CD4-positive, alpha-beta T cell treated with Interleukin-15 for 1 hour (primary cell): ENCODE measurements around the gene GATAD2B.

Source experiments
- DNase-seq: peaks from one replicate; pipeline ENCODE4 v3.0.0-alpha.2; 2020

GATAD2B gene

DNA sequence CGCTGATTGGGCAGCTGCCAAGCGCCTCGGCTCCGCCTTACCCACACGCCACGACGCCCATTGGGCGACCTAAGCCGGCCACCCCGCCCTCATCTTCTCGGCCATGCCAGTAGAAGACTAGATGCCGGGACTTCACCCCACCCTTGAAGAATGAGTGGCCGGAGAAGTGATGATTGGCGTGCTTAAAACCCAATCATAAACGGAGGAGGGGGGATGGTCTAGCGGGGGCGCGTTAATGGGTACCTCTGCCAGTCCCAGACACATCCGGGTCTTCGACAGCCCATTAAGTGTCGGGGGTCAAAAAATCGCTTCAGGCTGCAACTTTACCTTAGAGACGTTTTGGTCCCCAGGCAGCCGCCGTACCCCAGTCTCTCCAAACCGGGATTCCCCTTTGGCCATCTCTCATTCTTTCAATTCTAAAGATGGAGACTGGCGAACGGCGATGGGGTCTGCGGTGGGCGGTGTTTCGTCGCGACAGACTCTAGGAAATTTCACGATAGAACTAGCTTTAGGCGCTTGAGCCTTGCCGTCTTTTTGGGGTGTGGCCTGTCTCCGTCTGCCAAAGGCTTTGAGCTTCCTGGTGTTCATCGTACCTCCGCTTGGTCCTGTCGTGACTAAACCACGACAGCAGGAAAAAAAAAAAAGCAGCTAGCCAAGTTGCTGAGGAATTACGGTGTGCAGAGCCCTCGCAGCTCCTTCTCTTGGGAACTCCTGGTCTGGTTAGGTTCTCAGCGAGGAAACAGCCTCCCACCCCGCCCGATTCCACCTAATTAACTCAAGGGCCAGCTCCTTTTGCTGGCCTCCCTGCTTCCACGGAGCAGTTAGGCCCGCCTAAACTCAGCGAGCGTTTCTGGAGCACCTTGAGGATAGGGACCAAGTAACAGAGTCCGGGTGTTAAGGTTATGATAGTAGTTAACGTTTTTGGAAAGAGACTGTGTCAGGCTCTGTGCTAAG is at the start of gene GATAD2B:
GATAD2B (minus strand) TSS at position 1 of the 954 bp plus-strand sequence. CDS start 94,625 bp downstream, outside the sequence.
- peak; percentile 100 for DNase-seq

DNA sequence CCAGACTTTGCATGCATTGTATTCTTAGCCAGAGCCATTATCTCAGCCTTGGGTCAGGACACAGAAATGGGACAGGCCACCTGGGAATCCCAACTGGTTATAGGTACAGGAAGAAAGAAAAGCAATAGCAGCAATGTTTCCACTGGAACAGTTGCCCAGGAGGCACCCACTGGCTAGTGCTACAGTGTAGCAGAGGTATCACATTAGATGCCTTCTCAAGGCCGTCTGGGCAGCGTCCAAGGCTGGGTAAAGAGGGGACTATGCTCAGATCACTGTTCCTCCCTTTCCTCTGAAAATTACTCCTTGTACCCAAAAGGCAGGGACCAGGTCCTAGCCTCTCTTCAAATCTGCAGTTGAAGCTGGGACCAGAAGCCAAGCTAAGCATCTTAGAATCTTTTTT is 47.6 kb upstream of the GATAD2B start:
- DNase-seq: no peak

DNA sequence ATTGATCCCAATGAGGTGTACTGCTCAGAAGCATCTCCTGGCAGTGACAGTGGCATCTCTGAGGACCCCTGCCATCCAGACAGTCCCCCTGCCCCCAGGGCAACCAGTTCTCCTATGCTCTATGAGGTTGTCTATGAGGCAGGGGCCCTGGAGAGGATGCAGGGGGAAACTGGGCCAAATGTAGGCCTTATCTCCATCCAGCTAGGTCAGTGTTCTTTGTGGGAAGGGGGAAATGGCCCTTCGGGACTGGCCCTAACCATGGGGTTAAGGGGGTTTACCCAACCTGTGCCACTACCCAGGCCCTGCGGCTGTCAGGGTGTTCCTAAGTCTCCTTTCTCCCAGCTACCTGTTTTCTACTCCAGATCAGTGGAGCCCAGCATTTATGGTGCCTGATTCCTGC is 46.2 kb upstream of the GATAD2B start:
- no peak for DNase-seq

DNA sequence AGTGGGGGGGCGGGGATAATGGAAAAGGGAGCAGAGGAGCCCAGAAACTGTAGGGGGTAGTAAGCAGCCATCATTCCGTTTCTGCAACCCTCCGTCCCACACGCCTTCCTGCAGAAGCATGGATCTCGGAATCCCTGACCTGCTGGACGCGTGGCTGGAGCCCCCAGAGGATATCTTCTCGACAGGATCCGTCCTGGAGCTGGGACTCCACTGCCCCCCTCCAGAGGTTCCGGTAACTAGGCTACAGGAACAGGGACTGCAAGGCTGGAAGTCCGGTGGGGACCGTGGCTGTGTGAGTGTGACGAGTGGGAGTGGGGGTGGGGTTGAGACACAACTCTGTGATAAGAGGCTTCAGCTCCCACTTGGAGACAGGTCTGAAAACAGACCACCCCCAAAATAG is 45.6 kb upstream of the GATAD2B start:
- DNase-seq: no peak

DNA sequence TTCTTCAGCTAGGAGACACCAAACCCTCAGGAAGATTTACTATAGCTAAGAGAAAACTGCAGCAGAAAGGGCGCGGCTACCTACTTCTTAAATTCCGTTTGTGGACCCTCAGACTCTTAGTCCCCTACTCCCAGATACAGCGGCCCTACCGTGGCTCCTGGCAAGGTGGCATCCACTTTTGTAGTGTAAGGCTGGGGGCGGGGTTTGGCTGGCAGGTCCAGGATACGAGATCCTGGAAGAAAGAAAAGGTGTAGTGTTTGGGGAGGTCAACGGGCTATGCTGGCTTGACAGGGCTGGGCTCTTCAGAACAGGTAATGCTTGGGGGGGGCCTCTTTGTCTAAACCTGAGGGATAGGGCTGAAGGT is 45.2 kb upstream of the GATAD2B start:
- no peak for DNase-seq

DNA sequence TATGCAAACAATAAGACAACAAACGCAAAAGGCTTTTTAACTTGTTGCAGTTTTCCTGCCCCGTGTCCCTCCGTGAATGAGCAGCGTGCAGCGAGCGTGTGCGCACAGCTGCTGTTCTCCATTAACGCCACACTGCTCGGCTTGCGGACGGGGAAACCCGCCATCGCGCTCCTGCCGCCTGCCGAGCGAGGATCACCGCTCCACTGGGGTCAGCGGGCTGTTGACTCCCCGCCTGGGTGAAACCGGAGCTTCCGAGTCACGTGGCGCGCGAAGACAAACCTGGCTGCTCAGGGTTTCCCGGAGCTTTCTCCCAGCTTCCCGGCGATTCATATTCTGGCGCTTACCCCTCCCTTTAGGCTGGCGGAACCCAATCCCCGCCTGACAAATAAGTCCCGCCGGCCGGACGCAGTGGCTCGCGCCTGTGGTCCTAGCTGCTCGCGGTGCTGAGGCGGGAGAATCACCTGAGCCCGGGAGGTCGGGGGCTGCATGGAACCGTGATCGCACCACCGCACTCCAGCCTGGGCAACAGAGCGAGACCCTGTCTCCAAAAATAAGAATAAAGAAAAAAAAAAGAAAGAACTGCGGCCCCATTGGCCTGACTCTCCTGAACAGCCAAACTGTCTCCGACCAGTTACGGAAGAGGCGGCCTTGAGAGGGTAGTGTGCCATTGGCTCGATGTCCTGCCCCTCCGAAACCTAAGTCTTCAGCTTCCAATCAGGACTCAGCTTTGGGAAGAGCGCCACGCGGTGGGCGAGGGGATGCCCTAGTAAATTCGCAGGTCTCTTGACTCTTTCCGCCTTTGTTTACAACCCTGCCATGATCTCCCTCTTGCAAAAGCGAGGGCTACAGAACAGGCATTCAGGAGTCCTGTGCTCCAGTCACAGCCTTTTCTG is 44.6 kb upstream of the GATAD2B start, which contains the start of gene CREB3L4:
CREB3L4 (plus strand) TSS at position 796 of the 893 bp plus-strand sequence. CDS start 624 bp downstream, outside the sequence.
- DNase-seq: peak; percentile 91

DNA sequence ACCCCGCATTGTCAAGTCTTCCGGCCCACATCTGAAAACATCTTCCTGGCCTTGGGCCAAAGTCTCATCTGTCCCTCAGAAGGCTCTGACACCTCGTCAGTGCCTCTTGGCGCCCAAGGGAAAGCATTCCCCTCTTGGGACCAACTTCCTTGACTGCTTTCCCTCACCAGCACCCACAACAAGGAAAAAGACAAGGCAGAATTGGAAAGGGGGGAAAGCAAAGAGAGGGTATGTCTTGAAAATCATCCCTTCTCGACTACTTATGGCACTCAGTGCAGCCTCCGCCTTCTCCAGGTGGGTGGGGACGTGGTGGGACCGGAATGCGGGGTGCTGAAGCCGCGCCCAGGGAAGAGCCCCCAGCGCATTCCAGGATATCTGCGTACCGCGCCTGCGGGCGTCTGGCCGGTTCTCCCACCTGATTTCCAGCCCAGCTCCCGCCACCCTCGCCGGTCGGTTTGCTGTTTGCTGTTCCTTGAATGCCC is 41.1 kb upstream of the GATAD2B start:
- DNase-seq: no peak

DNA sequence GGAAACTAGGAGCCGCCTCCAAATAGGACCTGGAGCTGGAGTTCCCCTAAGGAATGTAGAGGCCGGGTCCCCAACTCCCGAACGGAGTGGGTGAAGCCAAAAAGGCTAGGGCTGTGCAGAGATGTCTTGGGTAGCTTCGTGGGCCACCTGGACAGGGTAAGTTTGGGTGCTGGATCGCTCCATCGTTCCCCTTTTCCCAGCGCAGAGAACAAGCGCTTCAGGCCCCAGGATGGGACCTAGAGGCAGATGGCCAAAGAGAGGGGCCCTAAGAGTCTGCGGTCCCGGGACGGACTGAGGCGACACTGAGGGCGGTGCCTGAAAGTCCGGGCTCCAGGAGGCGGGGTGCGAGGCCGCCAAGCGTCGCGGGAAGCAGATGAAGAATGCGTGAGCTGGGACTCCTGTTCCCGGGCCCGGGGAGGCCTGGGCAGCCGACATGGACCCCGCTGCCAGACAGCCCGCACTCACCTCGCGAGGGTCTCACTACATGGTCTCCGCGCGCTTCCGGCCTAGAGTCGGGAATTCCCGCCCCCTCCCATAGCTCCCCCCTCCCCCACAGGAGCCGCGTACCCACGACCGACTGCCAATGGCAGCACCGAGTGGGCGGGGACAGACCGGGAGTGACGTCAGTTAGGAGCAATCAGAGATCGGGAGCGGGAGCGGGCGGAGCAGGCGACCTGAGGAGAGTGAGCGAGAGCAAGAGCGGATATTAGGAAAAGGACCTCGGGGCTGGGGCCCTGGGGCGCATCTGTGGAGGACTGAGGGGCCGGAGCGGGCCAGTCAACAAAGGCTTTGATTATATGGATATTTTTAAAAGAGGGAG is 40.5 kb upstream of the GATAD2B start, which contains the start of gene SLC39A1:
SLC39A1 (minus strand) TSS at position 508 of the 820 bp plus-strand sequence. CDS start 822 bp downstream, outside the sequence.
- DNase-seq: peak; percentile 92

DNA sequence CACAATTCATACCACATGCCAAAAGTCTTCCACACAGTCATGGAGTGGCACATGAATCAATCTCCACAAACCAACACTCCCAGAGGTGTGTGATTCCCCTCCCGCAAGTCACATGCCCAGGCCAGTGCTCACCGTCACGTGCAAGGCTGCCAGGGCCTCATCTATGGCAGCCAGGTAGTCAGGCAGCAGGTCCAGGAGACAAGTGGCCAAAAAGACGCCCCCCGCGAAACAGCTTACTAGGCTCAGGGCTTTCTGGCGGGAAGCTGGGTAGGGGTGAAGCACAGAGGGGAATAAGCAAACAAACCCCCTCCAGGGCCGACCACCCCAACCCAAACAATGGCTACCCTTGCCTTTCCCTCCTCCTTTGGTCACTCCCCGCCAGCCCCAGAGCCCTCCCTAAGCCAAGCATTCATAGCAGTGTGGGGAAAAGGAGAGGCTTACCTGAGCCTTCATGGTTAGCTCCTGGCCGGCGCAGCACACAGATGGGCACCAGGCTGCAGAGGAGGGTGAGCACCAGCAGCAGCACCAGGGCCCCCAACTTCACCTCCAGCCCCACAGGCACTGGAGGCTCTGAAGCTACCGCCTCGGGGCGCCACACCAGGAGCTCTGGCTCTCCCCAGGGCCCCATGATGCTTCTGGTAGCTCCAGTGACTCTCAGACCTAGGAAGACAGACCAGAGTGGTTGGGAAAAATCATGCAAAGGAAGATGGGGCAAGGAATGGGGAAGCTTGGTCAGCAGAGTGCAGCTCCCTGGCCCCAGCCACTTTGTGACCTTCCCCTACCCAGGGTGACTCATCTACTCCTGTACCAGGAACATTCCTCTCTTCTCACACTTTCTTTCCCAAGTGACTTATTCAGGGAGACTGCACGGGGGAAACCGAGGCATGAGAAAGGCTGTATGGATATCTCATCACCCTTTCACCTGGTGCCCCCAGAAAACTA is 39.6 kb upstream of the GATAD2B start:
- peak; percentile 41 for DNase-seq

DNA sequence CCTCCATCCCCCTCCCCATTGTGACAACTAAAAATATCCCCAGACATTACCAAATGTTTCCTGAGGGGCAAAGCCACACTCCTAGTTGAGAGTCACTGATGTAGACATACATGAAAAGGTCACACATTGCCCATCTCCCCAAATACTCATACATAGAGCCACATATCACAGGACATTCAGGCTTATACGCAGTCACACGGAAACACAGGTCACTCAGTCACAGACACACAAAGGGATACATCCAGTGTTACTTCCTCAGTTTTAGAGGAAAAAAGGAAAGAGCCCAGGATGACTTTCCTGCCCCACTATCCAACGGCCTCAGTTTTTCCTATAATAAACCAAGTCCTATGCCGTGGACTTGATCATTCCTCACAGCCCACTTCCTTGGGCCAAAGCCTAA is 38.6 kb upstream of the GATAD2B start:
- DNase-seq: no peak

DNA sequence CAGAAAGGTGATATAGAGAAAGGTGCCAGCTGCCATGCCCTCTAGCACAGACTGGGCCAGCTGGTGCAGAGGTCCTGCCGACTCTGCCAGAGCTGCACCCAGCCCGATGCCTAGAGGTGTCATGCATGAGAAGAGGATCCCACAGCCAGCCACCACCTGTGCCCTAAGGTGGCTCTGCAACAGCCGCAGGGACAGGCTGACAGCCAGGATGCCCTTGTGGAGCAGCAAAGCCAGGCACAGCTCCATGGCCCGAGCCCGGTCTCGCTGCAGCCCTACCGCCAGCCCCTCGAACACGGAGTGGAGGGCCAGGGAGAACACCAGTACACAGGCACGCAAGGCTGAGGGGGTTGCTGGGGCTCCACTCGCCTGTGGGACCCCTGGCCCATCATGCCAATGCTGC is 37.4 kb upstream of the GATAD2B start:
- DNase-seq: no peak

DNA sequence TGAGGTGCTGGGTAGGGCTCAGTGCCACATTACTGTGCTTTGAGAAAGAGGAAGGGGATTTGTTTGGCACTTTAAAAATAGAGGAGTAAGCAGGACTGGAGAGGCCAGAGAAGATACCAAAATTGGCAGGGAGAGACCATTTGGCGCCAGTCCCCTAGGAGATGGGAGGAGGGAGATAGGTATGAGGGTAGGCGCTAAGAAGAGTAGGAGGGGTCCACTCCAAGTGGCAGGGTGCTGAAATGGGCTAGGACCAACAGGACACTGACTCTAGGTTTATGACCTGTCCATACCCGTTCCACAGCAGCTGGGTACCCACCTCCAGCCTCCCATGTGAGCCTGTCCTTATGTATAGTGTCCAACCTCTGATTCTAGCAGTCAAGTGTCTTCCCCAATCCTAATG is 36.7 kb upstream of the GATAD2B start:
- DNase-seq: no peak

DNA sequence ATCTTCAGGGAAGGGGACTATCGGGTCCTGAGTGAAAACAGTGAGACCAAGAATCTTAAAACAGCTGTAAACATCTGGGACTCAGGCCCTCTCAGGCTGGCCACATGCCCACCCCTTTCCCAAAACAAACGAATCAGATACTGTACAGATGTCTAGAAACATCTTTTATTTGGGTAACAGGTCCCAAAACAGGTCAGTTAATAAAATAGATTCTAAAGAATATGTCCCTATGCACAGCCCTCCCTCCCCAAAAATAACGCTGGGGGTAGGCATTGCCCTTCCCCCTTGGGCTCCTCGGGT is 36.1 kb upstream of the GATAD2B start:
- DNase-seq: no peak

DNA sequence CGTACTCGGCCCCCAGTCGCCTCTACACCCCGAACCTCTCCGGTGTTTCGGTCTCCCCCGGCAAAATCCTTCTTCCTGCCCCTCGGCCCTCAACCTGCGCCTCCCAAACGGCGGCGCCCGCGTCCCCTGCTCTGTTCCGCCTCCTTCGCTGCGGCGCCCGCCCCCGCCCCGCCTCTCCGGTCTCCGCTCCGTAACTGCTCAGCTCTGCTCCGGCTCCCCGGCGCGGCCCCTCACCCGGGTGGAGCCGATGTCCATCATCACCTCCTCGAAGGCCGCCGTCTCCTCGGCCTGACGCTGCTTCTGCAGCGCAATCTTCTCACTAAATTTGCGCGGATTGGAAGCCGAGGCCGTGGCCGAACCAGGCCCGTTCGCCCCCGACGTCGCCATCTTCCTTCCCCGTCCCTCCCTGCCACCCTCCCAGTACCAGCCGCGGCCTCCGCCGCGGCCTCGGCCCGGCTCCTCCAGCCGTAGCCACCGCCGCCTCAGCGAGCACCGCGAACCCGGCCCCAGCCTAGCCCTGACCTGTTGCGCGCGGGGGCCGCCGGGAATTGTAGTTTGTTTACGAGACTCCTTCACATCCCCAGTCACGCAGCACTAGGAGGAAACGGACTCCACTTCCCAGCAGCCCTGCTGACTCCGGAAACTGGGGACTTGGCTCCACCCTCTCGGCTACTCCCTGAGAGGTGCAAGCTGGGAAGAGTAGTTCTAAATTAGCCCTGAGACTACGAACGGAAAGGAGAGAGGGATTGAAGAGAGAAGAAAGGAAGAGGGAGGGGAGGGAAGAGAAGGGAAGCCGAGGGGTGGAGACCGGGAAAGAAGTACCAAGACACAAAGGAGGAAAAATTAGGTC is 35.6 kb upstream of the GATAD2B start, which contains the start of gene CRTC2:
CRTC2 (minus strand) TSS at position 502 of the 850 bp plus-strand sequence; CDS start at position 387, 115 bp downstream.
- peak; percentile 98 for DNase-seq

DNA sequence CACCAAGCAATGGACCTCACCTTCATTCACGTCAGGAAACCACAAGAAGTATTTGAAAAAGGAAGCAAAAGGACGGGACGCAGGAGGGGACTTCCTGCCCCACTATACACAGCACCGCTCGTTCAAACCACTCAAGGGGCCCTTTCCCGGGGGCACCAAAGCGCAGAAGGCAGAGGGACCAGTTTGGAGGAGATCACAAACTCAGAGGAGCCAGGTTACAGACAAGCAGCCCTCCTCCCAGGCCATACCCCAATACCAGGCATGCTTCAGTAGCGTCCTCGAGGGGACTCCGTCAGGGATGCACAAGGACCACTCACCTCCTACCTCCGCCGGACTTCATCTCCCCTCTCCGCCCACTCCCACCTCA is 35.0 kb upstream of the GATAD2B start:
- DNase-seq: peak; percentile 43

DNA sequence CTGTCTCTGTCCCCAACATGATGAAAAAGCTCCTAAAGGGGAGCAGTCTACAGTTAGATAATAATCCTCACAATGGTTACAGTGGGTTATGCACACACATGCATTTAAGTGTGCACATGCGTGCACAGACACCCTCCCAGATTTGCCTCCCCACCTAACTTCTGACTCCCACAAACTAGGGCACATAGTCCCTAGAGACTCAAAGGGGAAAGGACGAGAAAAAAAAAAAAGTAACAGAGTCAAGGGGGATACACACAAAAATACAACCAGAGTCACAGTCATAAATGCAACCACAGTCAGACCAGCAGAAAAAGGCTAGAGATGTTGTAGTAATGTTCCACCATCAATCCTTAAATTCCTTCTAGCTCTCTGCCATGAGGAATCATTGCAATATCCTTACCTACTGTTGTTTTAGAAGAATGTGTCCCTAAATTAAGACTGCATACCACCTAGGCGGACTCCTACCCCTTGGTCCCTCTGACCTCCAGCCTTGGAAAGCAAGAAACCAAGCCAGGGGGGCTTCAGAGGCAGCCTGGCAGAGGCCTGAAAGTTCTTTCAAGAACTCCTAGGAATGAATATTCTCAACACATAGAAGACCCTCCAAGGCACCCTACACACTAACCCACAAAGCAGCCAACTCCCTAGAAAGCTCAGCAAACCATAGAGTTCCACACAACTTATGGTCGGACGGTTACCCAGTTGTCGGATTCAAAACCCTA is 34.4 kb upstream of the GATAD2B start:
- DNase-seq: no peak

DNA sequence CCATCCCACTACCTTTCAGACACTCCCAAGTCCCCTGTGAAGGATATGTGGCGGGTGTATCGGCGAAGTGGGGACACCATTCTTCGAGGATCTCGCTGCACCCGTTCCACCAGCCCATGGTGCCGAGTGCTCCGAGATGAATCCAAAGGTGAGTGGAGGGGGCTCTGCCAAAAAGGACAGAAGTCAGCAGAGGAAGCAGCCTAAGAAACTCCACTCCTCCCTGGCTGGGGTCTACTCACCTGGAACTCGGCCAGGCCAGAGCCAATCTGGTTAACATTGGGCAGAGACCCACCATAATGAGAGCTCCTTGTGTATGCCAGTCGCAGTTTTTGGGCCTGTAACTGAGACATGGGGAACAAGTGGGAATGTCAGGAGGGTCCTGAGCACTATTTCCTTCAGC is 32.1 kb upstream of the GATAD2B start:
- DNase-seq: no peak

DNA sequence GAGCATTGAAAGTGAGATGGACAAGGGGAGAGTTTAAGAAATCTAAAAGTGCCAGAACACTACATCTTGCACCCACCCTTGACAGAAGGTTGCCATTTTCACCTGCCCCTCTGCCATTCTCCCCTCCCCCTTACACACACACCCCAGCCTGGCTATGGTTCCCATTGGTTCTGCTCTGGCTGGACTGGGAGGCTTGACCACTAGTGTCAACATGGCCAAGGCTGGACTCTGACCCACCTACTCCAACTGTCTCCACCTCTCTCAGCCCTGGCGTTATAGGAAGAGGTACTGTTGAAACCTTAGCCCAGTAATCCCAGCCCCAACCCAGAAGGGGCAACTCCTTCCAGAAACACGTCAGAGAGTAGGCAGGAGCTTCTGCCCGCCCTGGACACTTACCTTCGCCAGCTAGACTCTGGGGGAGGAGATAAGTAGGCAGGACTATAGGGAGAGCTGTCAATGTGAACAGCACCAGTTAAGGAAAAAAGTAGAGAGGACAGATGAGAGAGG is 31.1 kb upstream of the GATAD2B start:
- DNase-seq: no peak

DNA sequence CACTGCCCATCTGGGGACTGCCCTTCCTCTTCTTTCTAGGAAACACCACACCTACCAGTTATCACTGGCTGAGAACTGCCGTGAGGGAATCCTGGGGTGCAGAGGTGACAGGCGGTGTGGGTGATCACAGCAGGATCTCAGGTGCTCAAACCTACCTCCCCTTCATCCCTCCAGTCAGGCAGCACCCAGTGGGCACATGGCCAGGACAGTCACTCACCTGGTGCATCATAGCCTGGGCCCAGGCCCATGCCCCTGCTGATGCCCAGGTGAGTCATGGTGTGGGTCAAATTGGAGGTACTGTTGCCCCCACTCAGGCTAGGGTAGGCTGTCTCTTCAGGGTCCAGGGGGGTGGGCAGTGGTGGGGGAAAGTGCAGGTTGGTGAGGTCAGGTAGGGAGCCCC is 29.0 kb upstream of the GATAD2B start:
- DNase-seq: no peak
